Mucosa of descending colon (tissue), 3 donors: ENCODE measurements around the gene ICE1. TPM values are rescaled to one million over a fixed set of nuclear protein-coding genes. Genes with fewer than 3 reads are reported as not detected.
"Not testable (repeated sequence)": the region's sequence is repeated elsewhere in the genome, so short reads cannot be mapped to it uniquely, and the experiment has no call there.

Source experiments
- ATAC-seq: fragments of 200-7000 bp; cut with Tn5 transposase; one replicate; pipeline ENCODE4 v1.9.1; 2020; ENCODE audit warnings: mild to moderate bottlenecking, moderate library complexity
- DNase-seq, 3 donors: peaks; one replicate each; pipeline ENCODE4 v3.0.0-alpha.2; 2020
- H3K36me3 ChIP-seq: fragments of 200-600 bp; one replicate; pipeline ENCODE4 v1.8.0; 2021; ENCODE audit warnings: low read depth, mild to moderate bottlenecking
- H3K4me1 ChIP-seq: fragments of 200-600 bp; one replicate; pipeline ENCODE4 v1.8.0; 2021; ENCODE audit warnings: low read depth, mild to moderate bottlenecking
- H3K4me3 ChIP-seq: fragments of 200-600 bp; one replicate; pipeline ENCODE4 v1.8.0; 2021; ENCODE audit warnings: mild to moderate bottlenecking
- H3K9me3 ChIP-seq: fragments of 200-600 bp; one replicate; pipeline ENCODE4 v1.8.0; 2021; ENCODE audit warnings: mild to moderate bottlenecking
- intact Hi-C, 2 donors: fragments of 100-400 bp; cut with DNase I in 1 of 2; cut with micrococcal nuclease in 1 of 2; formaldehyde crosslinking; loops; one replicate each; pipeline versions ENCODE4 v1.11.0 to v1.11.1; 2022; cut with DNase I, micrococcal nuclease
- total RNA-seq, 3 donors: library from RNA; stranded (reverse); fragmentation: NEBNext Ultra II Directional in 2 of 3; extraction: Animal tissue kit (Norgen Biotek cat#: 25700) in 2 of 3; gene quantifications; one replicate each; pipeline versions ENCODE4 v1.2.1 to v1.2.4, GENCODE V29; 2021 to 2023
- TF ChIP-seq, protein P1 (sequence below): fragments of 200-600 bp; IDR thresholded peaks from one replicate; pipeline ENCODE4 v1.8.0; 2022; ENCODE audit warnings: antibody characterized with exemption, mild to moderate bottlenecking
- donor health status: DM: no; HTN: no; CAD: no; lungs with moderate emphysema.
- donor health status: DM: no; HTN: no; CAD: no.
- donor health status: DM: no; HTN: yes; CAD: no.

The ICE1 gene
- total RNA-seq, 3 donors from 2014 or later: 16.9 to 30.7 (median 18.1) TPM

DNA sequence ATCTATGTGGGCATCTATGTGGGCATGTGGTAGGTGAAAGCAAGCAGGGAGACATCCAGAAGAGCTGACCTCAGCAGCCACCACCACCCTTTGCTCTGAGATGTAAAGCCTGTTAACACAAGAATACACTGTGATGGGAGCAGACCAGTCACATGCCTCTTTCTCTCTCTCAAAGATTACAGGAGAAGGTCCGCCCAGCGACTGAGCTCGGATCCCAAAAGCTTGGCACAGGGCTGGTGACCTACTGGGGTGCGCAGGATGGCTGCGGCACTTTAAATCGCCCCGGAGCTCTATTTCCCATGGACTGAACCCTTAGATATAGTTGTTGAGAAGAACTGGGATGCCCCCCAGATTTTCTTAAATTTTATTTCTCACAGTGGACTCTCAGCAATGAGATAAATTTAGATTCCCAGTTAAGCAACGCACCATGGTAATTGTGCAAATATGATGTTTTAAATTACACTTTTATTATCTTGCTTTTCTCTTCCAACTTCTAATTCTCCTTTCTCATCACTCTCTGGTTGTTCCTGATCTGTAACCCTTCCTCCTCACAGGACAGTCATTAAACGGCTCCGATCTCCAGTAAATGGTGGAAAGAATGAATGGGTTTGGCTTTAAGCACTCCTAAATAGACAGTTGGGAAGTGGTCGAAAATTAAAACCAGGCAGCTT, 37.7 kb upstream of the ICE1 start:
- Histone ChIP-seq H3K36me3 (no peaks in the 10 kb centered on the region), H3K4me1 (no peaks in the 10 kb centered on the region), H3K4me3 (no peak overlapping the region), H3K9me3 (no peaks in the 10 kb centered on the region)
- TF ChIP-seq, protein P1, sequence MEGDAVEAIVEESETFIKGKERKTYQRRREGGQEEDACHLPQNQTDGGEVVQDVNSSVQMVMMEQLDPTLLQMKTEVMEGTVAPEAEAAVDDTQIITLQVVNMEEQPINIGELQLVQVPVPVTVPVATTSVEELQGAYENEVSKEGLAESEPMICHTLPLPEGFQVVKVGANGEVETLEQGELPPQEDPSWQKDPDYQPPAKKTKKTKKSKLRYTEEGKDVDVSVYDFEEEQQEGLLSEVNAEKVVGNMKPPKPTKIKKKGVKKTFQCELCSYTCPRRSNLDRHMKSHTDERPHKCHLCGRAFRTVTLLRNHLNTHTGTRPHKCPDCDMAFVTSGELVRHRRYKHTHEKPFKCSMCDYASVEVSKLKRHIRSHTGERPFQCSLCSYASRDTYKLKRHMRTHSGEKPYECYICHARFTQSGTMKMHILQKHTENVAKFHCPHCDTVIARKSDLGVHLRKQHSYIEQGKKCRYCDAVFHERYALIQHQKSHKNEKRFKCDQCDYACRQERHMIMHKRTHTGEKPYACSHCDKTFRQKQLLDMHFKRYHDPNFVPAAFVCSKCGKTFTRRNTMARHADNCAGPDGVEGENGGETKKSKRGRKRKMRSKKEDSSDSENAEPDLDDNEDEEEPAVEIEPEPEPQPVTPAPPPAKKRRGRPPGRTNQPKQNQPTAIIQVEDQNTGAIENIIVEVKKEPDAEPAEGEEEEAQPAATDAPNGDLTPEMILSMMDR: no peak
- ATAC-seq (no peak), DNase-seq (no peak)
- intact Hi-C loops: no loop called here

DNA sequence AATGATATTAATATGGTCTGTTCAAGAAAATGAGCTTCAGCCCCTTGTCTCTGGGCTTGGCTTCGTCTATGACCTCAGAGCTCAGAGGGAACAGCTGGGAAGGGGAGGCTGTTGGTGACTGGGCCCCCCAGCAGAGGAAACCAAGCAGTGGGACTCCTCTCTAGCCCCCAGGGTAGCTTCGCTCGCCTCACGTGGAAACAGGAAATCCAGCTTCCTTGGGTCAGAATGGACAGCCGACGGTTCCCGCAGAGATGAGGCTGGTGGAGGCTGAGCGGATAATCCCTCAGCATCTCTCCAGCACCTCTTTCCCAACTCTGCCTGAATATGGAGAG, 37.2 kb upstream of the ICE1 start:
- ATAC-seq: no peak
- Histone ChIP-seq H3K36me3 (no peaks in the 10 kb centered on the region), H3K4me1 (no peaks in the 10 kb centered on the region), H3K4me3 (no peak overlapping the region), H3K9me3 (no peaks in the 10 kb centered on the region)
- intact Hi-C loops: no loop called here
- TF ChIP-seq, protein P1: no peak
- DNase-seq: no peak

DNA sequence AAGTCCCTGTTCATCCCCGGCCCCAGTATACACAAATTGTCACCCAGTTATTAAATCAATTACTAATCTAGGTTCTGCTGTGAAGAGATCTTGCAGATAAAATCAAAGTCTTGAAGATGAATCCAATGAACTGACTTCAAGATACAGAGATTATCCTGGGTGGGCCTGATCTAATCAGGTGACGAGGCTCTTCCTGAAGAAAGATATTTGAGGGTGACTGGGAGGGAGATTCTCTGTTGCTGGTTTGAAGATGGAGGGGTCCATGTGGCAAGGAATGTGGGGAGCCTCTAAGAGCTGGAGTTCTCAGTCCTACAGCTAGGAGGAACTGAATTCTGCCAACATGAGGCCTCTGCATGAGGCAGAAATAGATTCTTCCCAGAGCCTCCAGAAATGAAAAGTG, 36.1 kb upstream of the ICE1 start:
- no peaks in the 10 kb centered on the region for H3K9me3 ChIP-seq
- TF ChIP-seq, protein P1: no peak
- no peaks in the 10 kb centered on the region for H3K4me1 ChIP-seq
- intact Hi-C loops: no loop called here
- DNase-seq: no peak
- no peaks in the 10 kb centered on the region for H3K36me3 ChIP-seq
- no peak overlapping the region for H3K4me3 ChIP-seq
- ATAC-seq: no peak

DNA sequence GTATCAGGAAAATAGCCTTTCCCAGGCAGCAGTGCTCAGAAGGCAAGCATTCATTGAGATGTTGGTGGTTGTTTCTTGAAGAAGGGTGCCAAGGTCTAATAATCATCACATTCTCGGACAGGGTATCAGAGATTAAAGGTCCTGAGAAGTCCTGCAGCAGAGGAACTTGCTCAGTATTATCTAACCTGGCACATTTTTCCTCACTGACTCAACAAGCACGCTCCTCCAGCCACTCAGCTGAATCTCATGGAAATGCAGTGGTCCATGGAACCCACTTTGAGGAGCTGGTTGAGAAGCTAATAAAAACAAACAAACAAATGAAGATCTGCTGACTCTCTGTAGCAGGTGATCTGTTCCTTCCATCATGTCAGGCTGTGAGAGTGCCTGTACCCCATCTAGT, 35.3 kb upstream of the ICE1 start:
- Histone ChIP-seq H3K4me1 (no peaks in the 10 kb centered on the region), H3K9me3 (no peaks in the 10 kb centered on the region), H3K36me3 (no peaks in the 10 kb centered on the region), H3K4me3 (no peak overlapping the region)
- TF ChIP-seq, protein P1: no peak
- intact Hi-C loops: no loop called here
- no peak for ATAC-seq
- no peak for DNase-seq

DNA sequence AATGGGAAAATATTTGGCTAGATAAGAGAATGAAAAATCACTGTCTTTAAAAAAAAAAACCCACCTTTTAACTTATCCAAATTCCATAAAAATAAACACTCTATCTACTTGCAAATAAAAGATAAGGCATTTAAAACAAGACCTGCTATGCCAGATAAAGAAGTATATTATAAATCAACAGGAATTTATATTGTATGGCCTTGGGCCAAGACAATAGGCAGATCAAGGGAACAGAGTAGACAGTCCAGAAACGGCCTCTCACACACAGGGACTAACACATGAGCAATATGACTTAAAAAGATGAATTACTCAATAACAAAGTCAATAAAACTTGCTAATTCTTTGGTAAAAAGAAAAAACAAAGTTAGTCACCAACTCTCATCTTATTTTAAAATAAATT, 34.7 kb upstream of the ICE1 start:
- intact Hi-C loops: no loop called here
- H3K4me1 ChIP-seq: no peaks in the 10 kb centered on the region
- no peak for ATAC-seq
- DNase-seq: no peak
- no peak overlapping the region for H3K4me3 ChIP-seq
- TF ChIP-seq, protein P1: no peak
- no peaks in the 10 kb centered on the region for H3K36me3 ChIP-seq
- H3K9me3 ChIP-seq: no peaks in the 10 kb centered on the region

DNA sequence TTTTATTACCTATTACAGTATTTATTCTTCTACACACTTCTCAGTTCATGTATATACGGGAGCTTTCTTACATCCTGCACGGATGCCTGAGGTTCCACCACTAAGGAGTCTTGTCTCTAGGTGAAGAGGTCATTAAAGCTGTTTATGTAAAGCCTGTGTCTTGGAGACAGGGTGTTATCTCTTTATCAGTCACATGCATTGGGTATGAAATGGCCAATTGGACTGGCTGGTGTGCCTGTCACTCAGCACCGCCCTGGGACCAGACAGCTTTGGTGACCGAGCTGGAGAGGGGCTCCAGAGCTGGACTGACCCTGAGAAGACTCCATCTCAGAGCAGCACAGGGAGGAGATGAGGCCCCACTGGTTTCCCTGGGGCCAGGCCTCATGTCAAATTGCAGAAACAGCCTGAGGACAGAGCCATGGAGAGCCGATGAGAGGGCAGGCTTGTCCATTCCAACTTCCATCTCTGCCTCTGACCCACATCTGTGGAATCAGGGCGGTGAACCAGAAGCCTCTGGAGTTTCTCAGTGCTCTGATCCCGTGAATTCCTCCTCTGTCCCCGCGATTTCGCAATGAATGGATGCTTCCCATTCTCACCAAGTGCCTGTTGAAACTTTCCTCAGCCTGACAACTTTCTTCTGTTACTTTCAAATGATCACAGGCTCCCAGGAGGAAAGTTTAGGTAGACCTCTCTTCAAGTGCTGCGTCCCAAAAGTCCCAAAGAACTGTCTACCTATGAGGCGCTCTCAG, 32.2 kb upstream of the ICE1 start:
- ATAC-seq, H3K9me3 ChIP-seq, H3K4me1 ChIP-seq, H3K4me3 ChIP-seq, H3K36me3 ChIP-seq, intact Hi-C loops, DNase-seq: not testable (repeated sequence)

DNA sequence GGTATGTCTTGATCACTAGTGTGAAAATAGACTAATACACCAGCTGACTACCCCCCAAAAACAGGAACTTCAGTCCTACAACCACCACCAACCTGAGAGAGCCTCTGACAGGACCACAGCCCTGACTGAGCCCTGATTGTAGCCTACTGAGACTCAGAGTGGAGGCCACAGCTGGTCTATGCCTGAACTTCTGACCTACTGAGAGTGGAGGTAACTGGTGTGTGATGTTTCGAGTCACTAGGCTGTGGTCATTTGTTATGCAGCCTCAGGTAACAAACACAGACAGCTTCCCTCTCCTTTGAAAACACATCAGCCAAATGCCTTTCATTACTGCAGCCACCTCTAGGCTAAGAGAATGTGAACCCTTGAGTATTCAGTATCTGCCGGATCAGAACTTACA, 30.0 kb upstream of the ICE1 start:
- H3K36me3 ChIP-seq, intact Hi-C loops, DNase-seq, ATAC-seq, H3K4me1 ChIP-seq, H3K9me3 ChIP-seq, H3K4me3 ChIP-seq: not testable (repeated sequence)

DNA sequence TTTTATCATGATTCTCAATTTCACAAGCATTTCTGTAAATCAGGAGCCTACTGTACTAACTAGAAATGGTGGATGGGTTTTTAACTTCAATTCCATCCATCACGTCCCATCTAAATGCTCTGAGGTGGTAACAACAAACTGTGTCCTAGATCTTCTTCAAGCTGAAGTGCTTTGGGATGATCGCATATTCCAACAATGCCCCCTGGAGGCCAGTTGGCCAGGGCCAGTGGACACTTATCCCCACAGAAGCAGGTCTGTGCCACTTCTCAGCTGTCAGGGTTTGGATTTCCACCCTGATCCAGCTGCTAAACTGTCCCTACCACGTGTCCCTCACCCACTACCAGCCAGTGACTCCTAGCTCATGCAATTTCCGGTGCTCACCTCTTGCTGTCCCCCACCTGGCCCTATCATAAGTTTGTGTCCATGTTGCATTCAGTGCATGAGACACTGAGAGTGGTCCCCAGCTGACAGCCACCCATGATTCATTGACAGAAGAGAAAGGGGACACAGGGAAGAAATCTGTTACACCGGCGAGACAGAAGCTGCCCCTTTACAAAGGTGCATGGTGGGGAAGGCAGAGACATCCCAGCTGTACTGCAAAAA, 28.0 kb upstream of the ICE1 start:
- H3K4me3 ChIP-seq, ATAC-seq, H3K9me3 ChIP-seq, H3K4me1 ChIP-seq, intact Hi-C loops, H3K36me3 ChIP-seq: not testable (repeated sequence)
- DNase-seq: peak in 2 of 3 donors; percentile 38 to 60

DNA sequence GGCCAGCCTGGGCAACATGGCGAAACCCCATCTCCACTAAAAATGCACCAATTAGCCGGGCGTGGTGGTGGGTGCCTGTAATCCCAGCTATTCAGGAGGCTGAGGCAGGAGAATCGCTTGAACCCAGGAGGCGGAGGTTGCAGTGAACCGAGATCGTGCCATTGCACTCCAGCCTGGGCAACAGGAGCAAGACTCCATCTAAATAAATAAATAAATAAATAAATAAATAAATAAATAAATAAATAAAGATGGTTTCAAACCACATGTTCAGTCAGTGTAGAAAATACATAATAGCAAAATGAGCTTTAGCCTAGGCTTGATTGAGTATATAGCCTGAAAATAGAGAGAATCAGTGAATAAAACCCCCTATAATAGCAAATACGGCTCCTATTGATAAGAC, 27.4 kb upstream of the ICE1 start:
- H3K4me1 ChIP-seq, intact Hi-C loops, ATAC-seq: not testable (repeated sequence)

More for the DNA sequence above, 27.4 kb upstream of the ICE1 start:
- not testable (repeated sequence) for H3K36me3 ChIP-seq, H3K9me3 ChIP-seq, DNase-seq, H3K4me3 ChIP-seq
